Ammon's horn (tissue), 1 donor: ENCODE measurements around the gene MRPS7.
"Not testable (repeated sequence)": the region's sequence is repeated elsewhere in the genome, so short reads cannot be mapped to it uniquely, and the experiment has no call there.

ENCODE experiments used
- DNase-seq: peaks from one replicate; pipeline ENCODE4 v3.0.0-alpha.2; 2016; ENCODE audit warnings: low spot score

The MRPS7 gene

GRCh38 chr17:75244133-75244866, 17.4 kb upstream of the MRPS7 start:
- no peak for DNase-seq

DNA sequence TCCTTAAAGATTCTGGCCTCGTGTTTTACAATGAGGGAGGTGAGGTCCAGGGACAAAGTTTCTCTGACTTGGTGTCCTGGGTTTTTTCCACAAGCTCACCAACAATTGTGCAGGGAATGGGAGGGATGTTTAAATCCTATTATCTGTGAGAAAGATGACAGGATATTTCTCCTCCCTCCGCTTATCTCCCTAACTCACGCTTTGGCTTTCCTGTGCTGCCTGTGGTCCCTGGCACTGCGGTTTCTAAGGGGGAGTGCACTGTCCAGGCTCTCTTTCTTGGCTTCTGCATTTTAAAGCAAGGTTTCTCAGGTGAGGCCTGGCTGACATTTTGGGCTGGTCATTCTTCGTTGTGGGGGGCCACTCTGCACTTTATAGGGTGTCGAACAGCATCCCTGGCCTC, 16.7 kb upstream of the MRPS7 start:
- DNase-seq = no peak

- DNase-seq = no peak
Measured at GRCh38 chr17:75246404-75246803, 15.3 kb upstream of the MRPS7 start.

DNA sequence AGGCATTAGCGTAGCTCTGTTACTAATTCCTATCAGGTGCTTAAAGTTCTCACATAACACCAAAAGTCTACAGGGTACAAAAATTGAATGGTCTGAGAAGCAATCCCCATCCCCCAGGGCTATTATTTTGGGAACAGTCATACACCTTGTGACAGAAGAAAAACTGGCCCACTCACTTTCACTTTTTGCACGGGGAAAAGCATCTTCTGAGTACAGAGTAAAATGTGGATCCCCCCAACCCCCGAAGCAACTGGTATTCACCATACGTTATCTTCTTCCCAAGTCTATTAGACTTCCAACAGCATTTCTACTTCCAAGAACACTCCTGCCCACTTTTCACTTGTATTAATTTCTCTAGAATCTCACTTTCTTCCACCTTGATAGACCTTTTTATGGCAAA, 12.1 kb upstream of the MRPS7 start:
- DNase-seq = no peak

GRCh38 chr17:75250009-75250471, 11.6 kb upstream of the MRPS7 start:
- DNase-seq = no peak

DNA sequence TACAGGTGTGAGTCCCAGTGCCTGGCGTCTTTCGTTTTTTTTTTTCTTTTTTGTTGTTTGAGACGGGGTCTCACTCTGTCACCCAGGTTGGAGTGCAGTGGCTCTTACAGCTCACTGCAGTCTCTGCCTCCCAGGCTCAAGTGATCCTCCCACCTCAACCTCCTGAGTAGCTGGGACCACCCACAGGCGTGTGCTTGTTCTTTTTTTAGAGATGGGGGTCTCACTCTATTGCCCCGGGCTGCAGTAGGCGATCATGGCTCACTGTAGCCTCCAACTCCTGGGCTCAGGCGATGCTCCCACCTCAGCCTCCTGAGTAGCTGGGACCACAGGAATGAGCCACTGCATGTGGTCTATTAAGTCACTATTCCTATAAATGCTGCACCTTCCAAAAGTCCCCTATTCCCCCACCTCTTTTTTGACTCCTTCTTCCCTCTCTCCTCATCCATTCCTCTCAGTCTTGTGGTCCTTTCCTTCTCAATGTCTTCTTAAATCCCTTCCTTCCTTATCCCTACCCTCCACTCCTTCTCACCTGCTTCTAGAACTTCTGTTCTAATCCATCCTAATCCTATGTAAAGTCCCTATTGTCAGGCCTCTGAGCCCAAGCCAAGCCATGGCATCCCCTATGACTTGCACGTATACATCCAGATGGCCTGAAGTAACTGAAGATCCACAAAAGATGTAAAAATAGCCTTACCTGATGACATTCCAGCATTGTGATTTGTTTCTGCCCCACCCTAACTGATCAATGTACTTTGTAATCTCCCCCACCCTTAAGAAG, 9.5 kb upstream of the MRPS7 start:
- no peak for DNase-seq

DNA sequence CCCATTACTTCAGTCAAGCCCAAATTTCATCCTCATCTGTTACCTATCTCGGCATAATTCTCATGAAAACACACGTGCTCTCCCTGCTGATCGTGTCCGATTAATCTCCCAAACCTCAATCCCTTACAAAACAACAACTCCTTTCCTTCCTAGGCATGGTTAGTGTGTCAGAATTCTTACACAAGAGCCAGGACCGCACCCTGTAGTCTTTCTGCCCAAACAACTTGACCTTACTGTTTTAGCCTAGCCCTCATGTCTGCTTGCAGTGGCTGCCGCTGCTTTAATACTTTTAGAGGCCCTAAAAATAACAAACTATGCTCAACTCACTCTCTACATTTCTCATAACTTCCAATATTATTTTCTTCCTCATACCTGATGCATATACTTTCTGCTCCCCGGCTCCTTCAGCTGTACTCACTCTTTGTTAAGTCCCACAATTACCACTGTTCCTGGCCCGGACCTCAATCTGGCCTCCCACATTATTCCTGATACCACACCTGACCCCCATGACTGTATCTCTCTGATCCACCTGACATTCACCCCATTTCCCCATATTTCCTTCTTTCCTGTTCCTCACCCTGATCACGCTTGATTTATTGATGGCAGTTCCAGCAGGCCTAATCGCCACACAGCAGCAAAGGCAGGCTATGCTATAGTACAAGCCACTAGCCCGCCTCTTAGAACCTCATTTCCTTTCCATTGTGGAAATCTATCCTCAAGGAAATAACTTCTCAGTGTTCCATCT, 5.6 kb upstream of the MRPS7 start:
- DNase-seq = not testable (repeated sequence)

DNA sequence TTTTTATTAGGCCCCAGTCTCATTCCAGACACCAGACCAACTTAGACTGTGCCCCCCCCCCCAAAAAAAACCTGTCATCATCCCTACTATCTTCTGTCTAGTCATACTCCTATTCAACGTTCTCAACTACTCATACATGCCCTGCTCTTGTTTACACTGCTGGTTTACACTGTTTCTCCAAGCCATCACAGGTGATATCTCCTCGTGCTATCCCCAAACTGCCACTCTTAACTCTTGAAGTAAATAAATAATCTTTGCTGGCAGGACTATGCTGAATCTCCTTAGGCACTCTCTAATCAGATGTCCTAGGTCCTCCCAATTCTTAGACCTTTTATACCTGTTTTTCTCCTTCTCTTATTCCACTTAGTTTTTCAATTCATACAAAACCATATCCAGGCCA, 4.5 kb upstream of the MRPS7 start:
- not testable (repeated sequence) for DNase-seq

- DNase-seq = no peak
Measured at GRCh38 chr17:75260641-75261335, 891 bp upstream of the MRPS7 start.

- no peak for DNase-seq
Measured at GRCh38 chr17:75262112-75262606, 480 bp downstream of the MRPS7 start.

DNA sequence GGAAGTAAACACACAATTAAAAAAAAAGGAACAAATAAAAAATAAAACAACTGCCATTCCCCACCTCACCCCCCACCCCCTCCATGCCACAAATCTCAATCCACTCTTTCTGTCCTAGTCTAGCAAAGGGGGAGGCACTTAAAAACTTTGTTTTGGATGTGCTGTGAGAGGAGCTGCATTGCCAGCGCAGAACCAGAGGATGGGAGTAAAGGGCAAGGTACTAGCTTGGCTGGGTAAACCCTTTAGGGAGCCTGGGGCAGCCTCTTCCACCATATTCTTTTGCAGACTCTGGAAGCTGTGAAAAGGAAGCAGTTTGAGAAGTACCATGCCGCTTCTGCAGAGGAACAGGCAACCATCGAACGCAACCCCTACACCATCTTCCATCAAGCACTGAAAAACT, 1.4 kb downstream of the MRPS7 start:
- DNase-seq = no peak

GRCh38 chr17:75265614-75266315, 4.1 kb downstream of the MRPS7 start:
- no peak for DNase-seq

GRCh38 chr17:75266316-75267152, 4.9 kb downstream of the MRPS7 start:
- DNase-seq = peak; percentile 72

DNA sequence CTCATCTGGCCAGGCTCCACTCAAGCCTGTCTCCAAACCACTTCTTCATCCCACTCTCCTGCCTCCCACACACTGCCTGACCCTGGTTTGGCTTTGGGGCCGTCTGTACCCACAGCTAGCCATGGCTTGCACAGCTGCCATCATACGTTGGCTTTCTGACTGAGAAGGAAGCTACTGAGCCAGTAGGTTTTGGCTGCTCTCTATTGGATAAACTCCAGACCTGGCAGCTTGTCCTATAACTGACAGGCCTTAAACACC, 5.4 kb downstream of the MRPS7 start:
- no peak for DNase-seq

- DNase-seq = no peak
Measured at GRCh38 chr17:75267411-75268232, 5.9 kb downstream of the MRPS7 start.

DNA sequence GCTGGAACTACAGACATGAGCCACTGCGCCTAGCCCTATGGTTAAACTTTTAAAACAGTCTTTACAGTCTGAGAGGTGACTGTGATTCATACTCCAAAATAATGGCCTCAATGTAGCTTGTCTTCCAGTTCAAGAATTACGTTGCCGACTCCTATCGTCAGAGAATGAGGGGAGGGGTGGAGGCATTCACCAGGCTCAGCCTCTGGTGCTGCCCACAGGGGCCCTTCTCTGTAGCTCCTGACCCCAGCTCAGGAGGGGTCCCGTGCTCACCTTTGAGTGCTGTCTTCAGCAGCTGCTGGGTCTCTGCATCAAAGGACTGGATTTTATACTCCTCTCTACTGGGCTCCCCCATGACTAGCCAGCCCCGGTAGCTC, 8.2 kb downstream of the MRPS7 start:
- DNase-seq = no peak

DNA sequence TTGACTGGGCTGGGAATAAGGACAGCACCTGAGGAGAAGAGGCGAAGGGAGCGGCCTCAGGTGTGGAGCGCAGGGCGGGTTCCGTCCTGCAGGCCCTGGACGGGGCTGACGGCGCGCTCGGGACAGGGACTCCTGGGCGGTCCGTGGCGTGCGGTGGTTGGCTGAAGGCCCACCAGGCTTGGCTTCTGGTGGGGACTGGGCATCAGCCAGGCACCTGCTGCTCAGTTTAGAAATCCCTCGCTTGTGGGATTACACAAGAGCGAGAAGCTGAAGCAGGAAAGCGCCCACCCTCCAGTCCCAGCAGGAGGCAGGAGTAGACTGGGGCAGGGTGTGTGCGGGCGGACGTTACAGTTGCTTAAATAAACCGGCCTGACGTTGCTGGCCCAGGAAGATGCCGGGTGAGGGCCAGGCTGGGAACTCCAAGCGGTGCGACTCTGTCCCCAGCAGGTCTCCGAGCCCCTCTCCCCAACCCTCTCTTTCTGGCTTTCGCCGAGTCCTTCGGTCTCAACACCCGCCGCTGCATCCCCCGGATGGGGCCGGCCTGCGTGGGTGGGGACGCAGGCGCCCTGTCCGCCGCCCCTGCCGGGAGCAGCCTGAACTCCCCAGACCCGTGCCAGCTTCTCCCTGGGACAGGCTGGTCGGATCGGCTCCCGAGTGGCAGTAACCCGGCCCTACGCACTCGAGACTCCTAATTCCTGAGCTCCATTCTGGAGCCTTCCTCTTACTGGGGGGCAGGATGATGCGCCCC, 8.7 kb downstream of the MRPS7 start:
- DNase-seq = peak; percentile 61

DNA sequence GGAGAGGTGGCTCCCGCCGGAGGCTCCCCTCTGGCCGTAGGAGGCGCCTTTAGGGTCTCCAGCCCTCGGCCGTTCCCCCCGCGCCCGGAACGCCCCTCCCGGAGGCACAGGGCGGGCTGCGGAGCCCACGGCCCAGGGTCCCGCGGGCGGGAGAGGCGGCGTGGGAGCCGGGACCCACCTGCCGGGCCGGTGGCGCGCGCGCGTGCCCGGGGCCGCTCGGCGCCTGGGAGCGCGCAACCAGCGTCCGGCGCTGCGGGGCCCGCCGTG, 9.2 kb downstream of the MRPS7 start, which contains the start of gene MIF4GD:
Gene MIF4GD, minus strand, starts transcription at position 266 of the 267 bp plus-strand sequence. CDS start 1,036 bp downstream, outside the sequence.
- DNase-seq = no peak
